Measurements from ENCODE around the gene CLASP1.

DNA sequence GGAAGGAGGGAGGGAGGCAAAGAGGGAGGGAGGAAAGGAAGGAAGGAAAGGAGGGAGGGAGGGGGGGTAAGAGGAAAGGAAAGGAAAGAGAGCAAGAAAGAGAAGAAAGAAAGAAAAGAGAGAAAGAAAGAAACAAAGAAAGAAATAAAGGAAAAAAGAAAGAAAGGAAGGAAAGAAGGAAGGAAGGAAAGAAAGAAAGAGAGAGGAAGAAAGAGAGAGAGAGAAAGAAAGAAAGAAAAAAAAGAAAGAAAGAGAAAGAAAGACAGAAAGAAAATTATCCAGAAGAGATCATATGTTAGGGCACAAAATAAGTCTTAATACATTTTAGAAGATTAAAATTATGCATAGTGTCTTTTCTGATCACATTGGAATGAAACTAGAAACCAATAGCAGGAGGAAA, 339.9 kb downstream of the CLASP1 start:
- TF ChIP-seq POLR2AphosphoS5 (IDR thresholded peaks at IDR 0.05; ENCODE audit: insufficient read depth in 1 of 2, low read depth in 1 of 2) (no peak), POLR2A (IDR thresholded peaks at IDR 0.05) (no peak)
- TF ChIP-seq, protein P1, sequence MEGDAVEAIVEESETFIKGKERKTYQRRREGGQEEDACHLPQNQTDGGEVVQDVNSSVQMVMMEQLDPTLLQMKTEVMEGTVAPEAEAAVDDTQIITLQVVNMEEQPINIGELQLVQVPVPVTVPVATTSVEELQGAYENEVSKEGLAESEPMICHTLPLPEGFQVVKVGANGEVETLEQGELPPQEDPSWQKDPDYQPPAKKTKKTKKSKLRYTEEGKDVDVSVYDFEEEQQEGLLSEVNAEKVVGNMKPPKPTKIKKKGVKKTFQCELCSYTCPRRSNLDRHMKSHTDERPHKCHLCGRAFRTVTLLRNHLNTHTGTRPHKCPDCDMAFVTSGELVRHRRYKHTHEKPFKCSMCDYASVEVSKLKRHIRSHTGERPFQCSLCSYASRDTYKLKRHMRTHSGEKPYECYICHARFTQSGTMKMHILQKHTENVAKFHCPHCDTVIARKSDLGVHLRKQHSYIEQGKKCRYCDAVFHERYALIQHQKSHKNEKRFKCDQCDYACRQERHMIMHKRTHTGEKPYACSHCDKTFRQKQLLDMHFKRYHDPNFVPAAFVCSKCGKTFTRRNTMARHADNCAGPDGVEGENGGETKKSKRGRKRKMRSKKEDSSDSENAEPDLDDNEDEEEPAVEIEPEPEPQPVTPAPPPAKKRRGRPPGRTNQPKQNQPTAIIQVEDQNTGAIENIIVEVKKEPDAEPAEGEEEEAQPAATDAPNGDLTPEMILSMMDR (IDR thresholded peaks at IDR 0.05) = no peak

Measured in vagina (tissue), 2 donors.